Effector CD8-positive, alpha-beta T cell (primary cell): ENCODE results near the gene LEMD1.
"Not testable (repeated sequence)": the region's sequence is repeated elsewhere in the genome, so short reads cannot be mapped to it uniquely, and the experiment has no call there.

Experiments
- DNase-seq: peaks from one replicate; lab custom pipeline; 2025; lab: John Stamatoyannopoulos, UW

LEMD1 gene

GRCh38 chr1:205430696-205431305, 8.9 kb upstream of the LEMD1 start:
- peak; percentile 35 for DNase-seq

- no peak for DNase-seq
Measured at GRCh38 chr1:205429762-205430695, 8.2 kb upstream of the LEMD1 start.

GRCh38 chr1:205424901-205425600, 3.2 kb upstream of the LEMD1 start:
- no peak for DNase-seq

- no peak for DNase-seq
Measured at GRCh38 chr1:205423814-205424399, 2.1 kb upstream of the LEMD1 start.

GRCh38 chr1:205422993-205423642, 1.3 kb upstream of the LEMD1 start:
- DNase-seq: no peak

- DNase-seq: no peak
Measured at GRCh38 chr1:205420938-205421337, 918 bp downstream of the LEMD1 start.

GRCh38 chr1:205417870-205418635, 3.8 kb downstream of the LEMD1 start:
- DNase-seq: no peak

- DNase-seq: no peak
Measured at GRCh38 chr1:205416322-205416721, 5.5 kb downstream of the LEMD1 start.

- DNase-seq: no peak
Measured at GRCh38 chr1:205410581-205411298, 11.1 kb downstream of the LEMD1 start.

GRCh38 chr1:205407970-205408369, 13.9 kb downstream of the LEMD1 start:
- DNase-seq: no peak

- DNase-seq: not testable (repeated sequence)
Measured at GRCh38 chr1:205406252-205406651, 15.6 kb downstream of the LEMD1 start.

- not testable (repeated sequence) for DNase-seq
Measured at GRCh38 chr1:205404484-205404883, 17.4 kb downstream of the LEMD1 start.

- no peak for DNase-seq
Measured at GRCh38 chr1:205398586-205398985, 23.3 kb downstream of the LEMD1 start.

- no peak for DNase-seq
Measured at GRCh38 chr1:205396967-205397616, 24.8 kb downstream of the LEMD1 start.

- no peak for DNase-seq
Measured at GRCh38 chr1:205395616-205396015, 26.2 kb downstream of the LEMD1 start.

GRCh38 chr1:205392650-205393049, 29.2 kb downstream of the LEMD1 start:
- no peak for DNase-seq

GRCh38 chr1:205391386-205391785, 30.5 kb downstream of the LEMD1 start:
- no peak for DNase-seq

GRCh38 chr1:205387845-205388244, 34.0 kb downstream of the LEMD1 start:
- DNase-seq: no peak

GRCh38 chr1:205382990-205383389, 38.9 kb downstream of the LEMD1 start:
- not testable (repeated sequence) for DNase-seq

GRCh38 chr1:205382561-205382960, 39.3 kb downstream of the LEMD1 start:
- DNase-seq: no peak
